OCI-LY1 (cell line): Measurements from ENCODE around the gene MOSPD2.

Source experiments
- H2AFZ ChIP-seq: fragments of 200-600 bp; sonication (generic), shearing (Covaris generic); 2 replicates; pipeline ENCODE4 v1.6.0; 2014; ENCODE audit warnings: antibody characterized with exemption, mild to moderate bottlenecking, low read length
- H3F3A ChIP-seq: fragments of 200-600 bp; sonication (generic), shearing (Covaris generic); 2 replicates; pipeline ENCODE4 v1.6.0; 2014; ENCODE audit warnings: mild to moderate bottlenecking, antibody characterized with exemption, low read length, moderate library complexity; ENCODE audit not compliant: insufficient read depth
- H3K27ac ChIP-seq: fragments of 200-600 bp; sonication (generic); 2 replicates; pipeline ENCODE4 v1.5.1; 2014; ENCODE audit warnings: low read length, mixed run types, mild to moderate bottlenecking, low read depth; ENCODE audit not compliant: poor library complexity, severe bottlenecking
- H3K27me3 ChIP-seq: fragments of 200-600 bp; sonication (generic); 2 replicates; pipeline ENCODE4 v1.6.0; 2014; ENCODE audit warnings: antibody characterized with exemption, mild to moderate bottlenecking, low read length, moderate library complexity; ENCODE audit not compliant: insufficient read depth
- H3K36me3 ChIP-seq: fragments of 200-600 bp; sonication (generic); 2 replicates; pipeline ENCODE4 v1.6.1; 2014; ENCODE audit warnings: mild to moderate bottlenecking, antibody characterized with exemption, low read length, moderate library complexity, mixed read lengths; ENCODE audit not compliant: insufficient read depth
- H3K4me1 ChIP-seq: fragments of 200-600 bp; sonication (generic); 2 replicates; pipeline ENCODE4 v1.5.1; 2014; ENCODE audit warnings: mild to moderate bottlenecking, low read length, moderate library complexity; ENCODE audit not compliant: insufficient read depth, severe bottlenecking
- H3K4me2 ChIP-seq: fragments of 200-600 bp; sonication (generic), shearing (Covaris generic); 2 replicates; pipeline ENCODE4 v1.6.1; 2014; ENCODE audit warnings: low read length
- H3K4me3 ChIP-seq: fragments of 200-600 bp; sonication (generic); 2 replicates; pipeline ENCODE4 v1.5.1; 2014; ENCODE audit warnings: low read length, low read depth, mild to moderate bottlenecking, mixed read lengths; ENCODE audit not compliant: poor library complexity, severe bottlenecking
- H3K79me2 ChIP-seq: fragments of 200-600 bp; shearing (Covaris generic); 2 replicates; pipeline ENCODE4 v1.6.1; 2016; ENCODE audit warnings: mixed run types, low read length, mixed read lengths; ENCODE audit not compliant: insufficient read depth
- H3K9ac ChIP-seq: fragments of 200-600 bp; sonication (generic), shearing (Covaris generic); 2 replicates; pipeline ENCODE4 v1.6.1; 2014; ENCODE audit warnings: mild to moderate bottlenecking, low read length, mixed read lengths
- H3K9me2 ChIP-seq: fragments of 200-600 bp; sonication (generic), shearing (Covaris generic); 2 replicates; pipeline ENCODE4 v1.6.1; 2014; ENCODE audit warnings: low read depth, mild to moderate bottlenecking, low read length, mixed read lengths
- H3K9me3 ChIP-seq: fragments of 200-600 bp; shearing (Covaris generic); 2 replicates; pipeline ENCODE4 v1.6.1; 2014; ENCODE audit warnings: low read length, mixed read lengths
- H4K20me1 ChIP-seq: fragments of 200-600 bp; sonication (generic), shearing (Covaris generic); 2 replicates; pipeline ENCODE4 v1.6.0; 2016; ENCODE audit warnings: mild to moderate bottlenecking, low read length; ENCODE audit not compliant: insufficient read depth
- CTCF ChIP-seq: fragments of 200-600 bp; sonication (generic), shearing (Covaris generic); IDR thresholded peaks from 2 replicates; pipeline ENCODE4 v1.5.1; 2017; ENCODE audit warnings: mild to moderate bottlenecking, antibody characterized with exemption, low read length, moderate library complexity, mixed read lengths
- EZH2 ChIP-seq: fragments of 200-600 bp; sonication (generic), shearing (Covaris generic); IDR thresholded peaks from 2 replicates; pipeline ENCODE4 v1.8.0; 2017; ENCODE audit warnings: borderline replicate concordance, mixed run types, mild to moderate bottlenecking, antibody characterized with exemption, low read length, moderate library complexity, mixed read lengths

Gene MOSPD2

DNA sequence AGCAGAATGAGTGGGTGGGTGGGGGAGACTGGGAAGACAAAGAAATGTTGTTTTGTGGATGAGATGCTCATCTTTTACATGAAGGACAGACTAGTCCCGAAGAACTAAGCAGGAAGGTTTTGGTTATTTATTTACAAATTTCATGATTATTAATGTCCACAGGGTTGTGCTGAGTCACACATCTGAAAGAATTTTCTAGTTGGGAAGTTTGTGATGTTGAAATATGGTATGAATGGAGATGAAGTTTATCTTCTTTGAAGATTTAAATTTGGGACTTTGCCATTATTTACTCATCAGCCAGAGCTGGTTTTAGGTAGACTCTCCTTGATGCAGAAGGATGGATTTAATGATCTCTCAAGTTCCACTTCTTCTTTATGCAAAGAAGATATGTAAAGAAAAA lies 75.5 kb downstream of the MOSPD2 start:
- Histone ChIP-seq H3K4me1 (no peaks in the 10 kb centered on the region), H3F3A (no peaks in the 10 kb centered on the region), H3K36me3 (no peaks in the 10 kb centered on the region), H3K4me3 (no peak overlapping the region), H3K79me2 (no peaks in the 10 kb centered on the region), H2AFZ (no peak overlapping the region), H3K9ac (no peak overlapping the region), H3K27ac (no peak overlapping the region), H3K9me2 (no peaks in the 10 kb centered on the region), H3K4me2 (no peak overlapping the region), H4K20me1 (no peaks in the 10 kb centered on the region), H3K9me3 (no peaks in the 10 kb centered on the region), H3K27me3 (no peaks in the 10 kb centered on the region)
- TF ChIP-seq EZH2 = no peak
- no peak for TF ChIP-seq CTCF

DNA sequence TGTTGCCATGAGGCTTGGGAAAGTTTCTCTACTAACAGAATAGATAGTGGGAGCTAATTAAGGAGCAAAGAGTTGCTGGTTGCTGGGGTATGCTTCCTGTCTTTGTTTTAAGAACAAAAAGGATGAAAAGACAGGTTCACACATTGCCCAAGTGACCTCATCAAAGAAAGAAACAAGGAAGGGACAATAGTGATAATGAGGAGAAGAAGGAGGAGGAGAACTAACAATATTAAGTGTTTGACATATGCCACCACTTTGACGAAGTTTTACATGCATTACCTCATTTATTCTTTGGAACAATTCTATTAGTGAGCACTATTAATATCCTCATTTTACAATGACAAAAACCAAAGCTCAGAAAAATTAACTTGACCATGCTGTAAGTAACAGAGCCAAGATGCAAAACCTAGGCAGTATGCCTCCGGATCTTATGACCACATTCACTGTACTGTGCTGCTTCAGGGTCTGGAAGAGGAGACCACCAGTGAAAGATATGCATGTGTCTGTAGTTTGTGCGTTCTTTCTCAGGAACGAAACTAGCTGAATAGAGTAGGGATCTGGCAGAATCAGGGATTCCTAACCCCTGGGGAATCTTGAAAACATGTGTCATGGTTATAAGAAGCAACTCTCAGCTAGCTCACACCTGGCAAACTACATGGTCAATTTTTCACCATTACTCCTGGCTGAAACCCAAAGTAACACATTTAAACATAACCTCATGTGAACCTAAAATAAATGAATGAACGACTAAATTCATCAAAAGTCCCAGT lies 83.8 kb downstream of the MOSPD2 start:
- Histone ChIP-seq H3K27me3 (no peaks in the 10 kb centered on the region), H3K9me2 (no peaks in the 10 kb centered on the region), H3K36me3 (no peaks in the 10 kb centered on the region), H4K20me1 (no peaks in the 10 kb centered on the region), H3K4me3 (no peak overlapping the region), H3K4me2 (no peak overlapping the region), H2AFZ (no peak overlapping the region), H3F3A (no peaks in the 10 kb centered on the region), H3K4me1 (no peaks in the 10 kb centered on the region), H3K27ac (no peak overlapping the region), H3K9me3 (no peaks in the 10 kb centered on the region), H3K9ac (no peak overlapping the region), H3K79me2 (no peaks in the 10 kb centered on the region)
- TF ChIP-seq EZH2 = no peak
- TF ChIP-seq CTCF = no peak

GRCh38 chrX:14963447-14964236 lies 90.4 kb downstream of the MOSPD2 start:
- Histone ChIP-seq H3K27ac (no peak overlapping the region), H3K9ac (no peak overlapping the region)

More at GRCh38 chrX:14963447-14964236, 90.4 kb downstream of the MOSPD2 start:
- H3F3A ChIP-seq = no peaks in the 10 kb centered on the region
- no peaks in the 10 kb centered on the region for H3K36me3 ChIP-seq
- H3K79me2 ChIP-seq = no peaks in the 10 kb centered on the region
- no peaks in the 10 kb centered on the region for H3K4me1 ChIP-seq
- H3K9me2 ChIP-seq = no peaks in the 10 kb centered on the region
- TF ChIP-seq EZH2 (no peak), CTCF (no peak)
- no peak overlapping the region for H2AFZ ChIP-seq
- no peak overlapping the region for H3K4me2 ChIP-seq
- H3K27me3 ChIP-seq = no peaks in the 10 kb centered on the region
- no peaks in the 10 kb centered on the region for H3K9me3 ChIP-seq
- no peaks in the 10 kb centered on the region for H4K20me1 ChIP-seq
- no peak overlapping the region for H3K4me3 ChIP-seq
